Lower leg skin (tissue), 3 donors: ENCODE data around the gene MTHFD1L.

Experiments used
- CTCF ChIP-seq, 3 donors: fragments of 450-650 bp; IDR thresholded peaks; one replicate each; pipeline ENCODE4 v1.5.1; 2016; ENCODE audit warnings: antibody characterized with exemption in 3 of 3, mild to moderate bottlenecking in 3 of 3, moderate library complexity in 2 of 3
- POLR2A ChIP-seq, 2 donors: fragments of 450-650 bp; IDR thresholded peaks; one replicate each; pipeline ENCODE4 v1.6.1; 2016 to 2017; ENCODE audit warnings: antibody characterized with exemption in 2 of 2, mild to moderate bottlenecking in 1 of 2, moderate library complexity in 1 of 2

- TF ChIP-seq CTCF (IDR thresholded peaks at IDR 0.05) (no peak), POLR2A (IDR thresholded peaks at IDR 0.05) (no peak)
Observed at GRCh38 chr6:151032034-151032433, 166.5 kb downstream of the MTHFD1L start.
